Cerebellar nuclear complex (tissue), 1 donor: ENCODE data around the gene DDX52.

Source experiments
- DNase-seq, 2 experiments: peaks; one replicate each; lab custom pipeline; 2025; lab: John Stamatoyannopoulos, UW

DDX52 gene

DNA sequence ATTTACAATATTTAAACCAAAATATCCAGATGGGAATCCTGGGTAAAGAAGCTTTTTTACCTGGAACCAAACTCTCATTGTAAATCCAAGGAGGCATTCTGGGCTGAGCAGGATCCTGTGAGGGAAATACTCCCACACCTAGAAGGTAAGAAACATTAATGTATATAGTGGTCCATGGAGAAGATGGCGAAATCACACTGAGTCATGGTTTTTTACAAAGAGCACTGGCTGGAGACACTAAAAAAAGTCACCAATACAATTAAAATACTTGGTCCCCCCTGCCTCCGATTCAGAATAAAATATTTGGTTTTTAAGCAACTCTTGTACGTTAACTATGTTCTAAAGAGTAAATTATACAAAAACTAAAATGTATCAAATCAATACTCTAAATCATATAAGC lies 67.0 kb downstream of the DDX52 start:
- DNase-seq: no peak

DNA sequence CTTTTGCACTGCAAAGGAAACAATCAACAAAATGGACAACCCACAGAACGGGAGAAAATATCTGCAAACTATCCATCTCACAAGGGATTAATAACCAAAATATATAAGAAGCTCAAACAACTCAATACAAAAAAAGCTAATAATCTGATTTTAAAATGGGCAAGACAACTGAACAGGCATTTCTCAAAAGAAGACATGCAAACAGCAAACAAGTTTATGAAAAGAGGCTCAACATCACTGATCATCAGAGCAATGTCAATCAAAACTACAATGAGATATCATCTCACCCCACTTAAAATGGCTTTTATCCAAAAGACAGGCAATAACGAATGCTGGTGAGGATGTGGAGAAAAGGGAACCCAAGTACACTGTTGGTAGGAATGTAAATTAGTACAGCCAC lies 68.8 kb downstream of the DDX52 start:
- no peak for DNase-seq

DNA sequence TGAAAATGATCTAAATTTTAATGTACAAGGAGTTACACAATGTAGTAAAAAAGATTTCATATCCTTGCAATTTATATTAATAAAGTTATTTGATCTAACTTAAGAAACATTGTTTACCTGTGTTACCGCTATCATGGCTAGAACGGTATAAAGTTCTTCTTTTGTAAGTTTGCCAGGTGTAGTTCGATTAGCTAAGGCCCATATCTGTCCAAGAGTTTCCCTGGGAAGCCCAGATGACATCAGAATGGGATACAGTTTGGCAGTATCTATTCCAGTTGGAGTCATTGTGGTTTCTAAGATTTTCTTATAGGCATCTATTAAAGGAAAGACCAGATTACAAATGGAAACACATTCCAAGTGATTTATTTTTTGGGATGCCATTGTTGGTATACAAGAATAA lies 71.6 kb downstream of the DDX52 start:
- no peak for DNase-seq

DNA sequence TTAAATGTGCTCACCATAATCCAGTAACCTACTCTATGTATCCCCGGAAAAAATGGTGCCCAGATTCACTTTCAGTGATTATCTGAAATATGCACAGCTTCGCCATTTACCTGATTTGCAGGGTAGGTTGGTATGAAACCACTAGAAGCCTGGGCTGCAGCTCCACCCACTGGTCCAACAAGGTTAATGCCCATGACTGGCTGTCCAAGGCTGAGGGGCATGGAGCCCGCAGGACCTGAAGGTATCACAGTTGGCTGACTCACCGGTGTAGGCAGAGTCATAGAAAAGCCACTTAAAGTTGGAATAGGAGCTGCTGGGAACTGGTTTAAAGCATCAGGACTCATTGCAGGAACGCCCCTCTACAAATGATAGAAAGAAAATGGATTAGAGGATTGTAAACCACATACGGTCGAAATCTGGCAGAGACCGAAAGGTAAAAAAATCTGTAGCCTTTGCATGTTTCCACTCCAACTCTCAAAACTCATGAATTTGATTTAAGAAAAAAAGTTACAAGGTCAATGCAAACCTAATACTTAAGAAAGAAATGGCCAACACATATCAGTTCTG lies 72.6 kb downstream of the DDX52 start:
- DNase-seq: no peak

DNA sequence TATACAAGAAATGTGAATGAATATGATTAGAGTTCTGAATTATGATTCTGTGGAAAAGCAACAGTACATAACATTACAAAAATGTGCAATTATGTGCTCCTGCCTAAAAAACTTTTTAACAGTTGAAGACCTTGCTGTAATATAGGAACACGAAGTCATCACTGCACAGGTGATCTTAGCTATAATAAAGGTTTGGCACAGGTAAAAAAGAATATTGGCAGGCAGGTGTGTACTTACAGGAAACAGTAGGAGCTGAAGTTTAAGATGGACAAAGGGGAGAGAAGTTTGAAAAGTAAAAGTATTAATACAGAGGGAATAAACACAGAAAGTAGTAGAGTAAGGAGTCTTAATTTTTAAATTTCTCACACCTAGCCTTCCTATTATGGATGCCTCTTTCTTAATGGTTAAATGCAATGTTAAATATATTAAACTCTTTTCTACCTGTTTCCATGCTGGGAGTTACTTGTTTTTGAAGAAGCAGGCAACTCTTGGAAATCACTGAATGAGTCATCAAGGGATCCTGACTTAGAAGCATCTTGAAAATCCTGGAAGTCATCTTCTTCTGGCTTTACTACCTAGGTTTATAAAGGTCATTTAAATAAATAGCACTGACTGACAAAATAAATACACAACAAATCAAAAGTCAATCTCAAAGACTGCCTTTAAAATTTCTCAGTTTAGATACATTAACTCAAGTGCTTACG lies 74.7 kb downstream of the DDX52 start:
- DNase-seq: no peak

DNA sequence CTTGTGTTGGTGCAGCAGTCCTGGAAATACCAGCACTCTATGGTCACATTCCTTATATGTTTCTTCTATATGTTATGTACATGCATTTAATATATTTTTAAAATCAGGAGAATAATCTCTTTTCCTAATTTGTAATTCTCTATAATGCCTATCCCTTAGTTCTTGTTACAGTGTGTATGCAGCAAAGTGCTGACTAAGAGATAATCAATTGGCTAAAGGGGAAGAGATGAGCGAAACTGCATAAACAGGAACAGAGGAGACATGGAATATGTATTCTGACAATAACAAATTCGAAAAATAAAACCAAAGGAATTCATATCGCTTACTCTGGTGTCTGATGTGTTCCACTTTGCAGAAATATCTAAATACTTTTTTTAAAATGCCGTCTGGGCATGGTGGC lies 75.7 kb downstream of the DDX52 start:
- DNase-seq: no peak

DNA sequence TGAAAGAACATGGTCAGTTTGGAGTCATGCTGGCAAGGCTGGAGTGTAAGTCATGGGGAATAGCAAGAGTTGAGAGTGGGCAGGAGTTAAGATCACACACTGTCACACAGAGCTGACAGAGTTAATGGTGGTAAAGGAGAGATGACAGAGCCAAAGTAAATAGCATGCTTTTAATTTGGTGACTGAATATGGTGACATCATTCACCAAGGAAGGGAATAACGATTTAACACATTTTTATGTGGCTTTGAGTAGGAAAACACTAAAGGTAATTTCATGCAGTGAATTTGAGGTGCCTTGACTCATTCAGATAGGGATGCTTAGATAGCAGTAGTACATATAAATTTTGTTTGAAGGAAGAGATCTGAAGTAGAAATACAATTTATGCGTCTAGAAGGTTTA lies 76.1 kb downstream of the DDX52 start:
- DNase-seq: no peak

DNA sequence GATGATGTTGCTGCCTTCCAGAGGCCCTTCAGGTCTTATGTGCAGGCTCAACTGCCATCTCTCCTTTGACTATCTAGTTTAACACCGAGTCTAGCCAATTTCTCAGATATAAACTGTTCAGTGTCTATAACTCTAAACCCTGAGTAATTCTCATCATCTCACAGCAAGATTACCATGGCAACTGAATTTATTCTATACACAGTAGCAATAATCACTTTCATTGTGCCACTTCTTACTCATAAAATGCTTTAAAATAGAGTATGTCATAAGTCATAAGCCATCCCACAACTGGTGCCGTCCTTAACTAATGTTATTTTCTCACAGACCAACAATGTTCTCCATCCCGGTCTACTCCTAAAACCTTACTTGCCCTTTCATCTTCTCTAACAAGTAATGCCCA lies 79.0 kb downstream of the DDX52 start:
- no peak for DNase-seq

DNA sequence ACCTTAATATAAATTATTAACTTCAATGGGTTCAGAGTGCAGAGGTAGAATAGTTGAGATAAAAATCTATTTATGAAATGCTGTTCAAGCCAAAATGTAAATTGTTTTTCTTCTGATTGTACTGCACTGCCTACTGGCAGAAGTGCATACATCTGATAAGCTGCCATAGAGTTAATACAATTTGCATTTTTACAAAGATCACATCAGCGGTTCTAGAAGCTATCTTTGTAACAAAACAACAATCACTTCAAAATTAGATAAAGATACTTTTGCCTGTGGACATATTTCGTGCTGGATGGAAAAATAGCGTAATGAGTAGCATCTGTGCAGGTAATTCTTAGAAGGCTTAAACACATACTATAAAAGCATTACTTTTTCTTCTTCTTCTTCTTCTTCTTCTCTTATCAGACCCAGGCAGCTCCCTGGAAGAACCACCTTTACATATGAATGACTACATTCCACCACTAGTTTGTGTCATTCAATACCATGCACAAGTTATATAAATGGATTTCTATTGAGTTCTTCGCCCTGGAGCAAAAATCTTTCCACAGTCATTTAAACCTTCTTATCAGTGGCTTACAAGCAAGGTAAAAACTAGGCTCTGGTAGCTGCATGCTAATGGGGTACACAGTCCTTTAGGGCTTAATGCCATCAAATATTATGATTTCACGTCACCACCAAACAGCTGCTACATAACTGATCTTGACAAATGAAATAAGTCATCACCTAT lies 81.1 kb downstream of the DDX52 start:
- no peak for DNase-seq
